SU-DHL-6 (cell line): ENCODE measurements around the gene SPDYE4.

Source experiments
- H2AFZ ChIP-seq: fragments of 200-600 bp; sonication (generic); 2 replicates; pipeline ENCODE4 v1.6.1; 2014; ENCODE audit warnings: low read depth, mild to moderate bottlenecking, moderate library complexity, mixed read lengths, antibody characterized with exemption, low read length; ENCODE audit not compliant: severe bottlenecking
- H3F3A ChIP-seq: fragments of 200-600 bp; shearing (Covaris generic); 2 replicates; pipeline ENCODE4 v1.6.0; 2016; ENCODE audit warnings: antibody characterized with exemption, mild to moderate bottlenecking; ENCODE audit not compliant: insufficient read depth
- H3K27ac ChIP-seq: fragments of 200-600 bp; sonication (generic); 2 replicates; pipeline ENCODE4 v1.5.1; 2016; ENCODE audit warnings: low read depth, mild to moderate bottlenecking, low read length, moderate library complexity, mixed read lengths
- H3K27me3 ChIP-seq: fragments of 200-600 bp; sonication (generic), shearing (Covaris generic); 2 replicates; pipeline ENCODE4 v1.6.0; 2014; ENCODE audit warnings: mild to moderate bottlenecking, low read length
- H3K36me3 ChIP-seq: fragments of 200-600 bp; sonication (generic); 2 replicates; pipeline ENCODE4 v1.6.1; 2014; ENCODE audit warnings: mild to moderate bottlenecking, low read length, mixed read lengths
- H3K4me2 ChIP-seq: fragments of 300-600, 200-600 bp; shearing (Covaris generic), sonication (generic); 2 replicates; pipeline ENCODE4 v1.6.0; 2014; ENCODE audit warnings: low read length, low read depth, mild to moderate bottlenecking; ENCODE audit not compliant: poor library complexity, severe bottlenecking
- H3K4me3 ChIP-seq: fragments of 200-600 bp; sonication (generic); 2 replicates; pipeline ENCODE4 v1.5.1; 2014; ENCODE audit warnings: antibody characterized with exemption, low read length, mild to moderate bottlenecking, mixed read lengths; ENCODE audit not compliant: insufficient read depth, poor library complexity, severe bottlenecking
- H3K79me2 ChIP-seq: fragments of 200-600 bp; sonication (generic); 2 replicates; pipeline ENCODE4 v1.6.1; 2014; ENCODE audit warnings: mild to moderate bottlenecking, low read length, moderate library complexity; ENCODE audit not compliant: insufficient read depth
- H3K9ac ChIP-seq: fragments of 200-600 bp; sonication (generic); 2 replicates; pipeline ENCODE4 v1.7.0; 2014; ENCODE audit warnings: mild to moderate bottlenecking, low read length
- H3K9me2 ChIP-seq: fragments of 200-600 bp; sonication (generic); replicated peaks from 2 replicates; pipeline ENCODE4 v1.6.1; 2014; ENCODE audit warnings: low read length; ENCODE audit not compliant: insufficient read depth
- H3K9me3 ChIP-seq: fragments of 200-600 bp; sonication (generic); 2 replicates; pipeline ENCODE4 v1.6.1; 2014; ENCODE audit warnings: low read length, mixed read lengths; ENCODE audit not compliant: insufficient read depth
- H4K20me1 ChIP-seq: fragments of 200-600 bp; sonication (generic); 2 replicates; pipeline ENCODE4 v1.6.1; 2014; ENCODE audit warnings: low read depth, mild to moderate bottlenecking, antibody characterized with exemption, low read length, moderate library complexity, mixed read lengths
- CTCF ChIP-seq: fragments of 200-600 bp; sonication (generic); IDR thresholded peaks from one replicate; pipeline ENCODE4 v1.5.1; 2017; ENCODE audit warnings: antibody characterized with exemption, mild to moderate bottlenecking, low read length, moderate library complexity; ENCODE audit not compliant: insufficient read depth, poor library complexity, severe bottlenecking
- EZH2phosphoT487 ChIP-seq: fragments of 200-600 bp; sonication (generic), shearing (Covaris generic); conservative IDR thresholded peaks from 2 replicates; pipeline ENCODE4 v1.6.1; 2018; ENCODE audit warnings: mild to moderate bottlenecking, antibody characterized with exemption, low read length, moderate library complexity, mixed read lengths

The SPDYE4 gene

GRCh38 chr17:8707332-8708024, 50.9 kb downstream of the SPDYE4 start:
- Histone ChIP-seq H3K27me3 (no peaks in the 10 kb centered on the region), H3K9ac (no peak overlapping the region), H3K9me2 (no peaks in the 10 kb centered on the region), H3K4me2 (no peak overlapping the region), H3K79me2 (no peaks in the 10 kb centered on the region), H4K20me1 (no peaks in the 10 kb centered on the region), H3K27ac (no peak overlapping the region), H3K9me3 (no peaks in the 10 kb centered on the region), H3K36me3 (no peaks in the 10 kb centered on the region), H3F3A (no peaks in the 10 kb centered on the region), H2AFZ (no peak overlapping the region), H3K4me3 (no peak overlapping the region)
- no peak for TF ChIP-seq EZH2phosphoT487
- TF ChIP-seq CTCF: no peak

GRCh38 chr17:8706431-8706830, 51.9 kb downstream of the SPDYE4 start:
- Histone ChIP-seq H3K79me2 (no peaks in the 10 kb centered on the region), H3K9me2 (no peaks in the 10 kb centered on the region)

DNA sequence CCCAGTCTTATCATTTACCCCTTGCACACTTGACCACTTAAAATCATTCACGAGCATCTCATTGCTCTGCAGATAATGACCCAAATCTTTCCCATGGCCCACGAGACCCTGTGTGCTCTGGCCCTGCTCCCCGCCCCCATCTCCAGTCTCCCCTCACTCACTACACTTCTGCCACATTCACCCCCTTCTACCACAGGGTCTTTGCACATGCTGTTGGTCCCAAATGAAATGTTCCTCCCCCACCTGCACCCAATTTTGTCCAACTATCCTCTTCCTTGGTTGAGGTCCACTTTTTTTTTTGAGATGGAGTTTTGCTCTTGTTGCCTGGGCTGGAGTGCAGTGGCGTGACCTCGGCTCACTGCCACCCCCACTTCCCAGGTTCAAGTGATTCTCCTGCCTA, 52.9 kb downstream of the SPDYE4 start:
- Histone ChIP-seq H2AFZ (no peak overlapping the region), H3K9me3 (no peaks in the 10 kb centered on the region), H3K4me3 (no peak overlapping the region), H3K36me3 (no peaks in the 10 kb centered on the region), H3K9ac (no peak overlapping the region), H3K4me2 (no peak overlapping the region), H3K27me3 (no peaks in the 10 kb centered on the region), H3K79me2 (no peaks in the 10 kb centered on the region), H3K27ac (no peak overlapping the region), H3F3A (no peaks in the 10 kb centered on the region), H3K9me2 (no peaks in the 10 kb centered on the region), H4K20me1 (no peaks in the 10 kb centered on the region)
- TF ChIP-seq CTCF (no peak), EZH2phosphoT487 (no peak)

More at GRCh38 chr17:8706431-8706830, 51.9 kb downstream of the SPDYE4 start:
- Histone ChIP-seq H2AFZ (no peak overlapping the region), H3K4me2 (no peak overlapping the region), H3K9me3 (no peaks in the 10 kb centered on the region), H4K20me1 (no peaks in the 10 kb centered on the region), H3K4me3 (no peak overlapping the region), H3F3A (no peaks in the 10 kb centered on the region), H3K27me3 (no peaks in the 10 kb centered on the region), H3K27ac (no peak overlapping the region), H3K9ac (no peak overlapping the region), H3K36me3 (no peaks in the 10 kb centered on the region)
- TF ChIP-seq EZH2phosphoT487: no peak
- TF ChIP-seq CTCF: no peak
